H9 (cell line): ENCODE data around the gene MASTL. TPM values are rescaled to one million over a fixed set of nuclear protein-coding genes. Genes with fewer than 3 reads are reported as not detected.

Source experiments
- DNase-seq: peaks from one replicate; pipeline ENCODE4 v3.0.0-alpha.2; 2017
- H2AFZ ChIP-seq: one replicate; pipeline ENCODE4 v1.6.1; 2013; ENCODE audit warnings: mild to moderate bottlenecking, low read length, control low read depth, moderate library complexity
- H2AK5ac ChIP-seq: 2 replicates; pipeline ENCODE4 v1.6.1; 2013; ENCODE audit warnings: low read length, control low read depth, mixed read lengths; ENCODE audit not compliant: insufficient read length
- H2BK120ac ChIP-seq: one replicate; pipeline ENCODE4 v1.6.1; 2013; ENCODE audit warnings: low read depth, mild to moderate bottlenecking, low read length, control low read depth, inconsistent platforms; ENCODE audit not compliant: poor library complexity, severe bottlenecking
- H2BK12ac ChIP-seq: 2 replicates; pipeline ENCODE4 v1.6.1; 2013; ENCODE audit warnings: low read length, control low read depth, mixed read lengths, low read depth; ENCODE audit not compliant: insufficient read length
- H2BK15ac ChIP-seq: 2 replicates; pipeline ENCODE4 v1.6.1; 2013; ENCODE audit warnings: low read depth, low read length, control low read depth
- H2BK20ac ChIP-seq: one replicate; pipeline ENCODE4 v1.6.1; 2013; ENCODE audit warnings: low read depth, mild to moderate bottlenecking, low read length, control low read depth, inconsistent platforms; ENCODE audit not compliant: poor library complexity, severe bottlenecking
- H2BK5ac ChIP-seq: 2 replicates; pipeline ENCODE4 v1.6.1; 2013; ENCODE audit warnings: low read length, control low read depth, mixed read lengths; ENCODE audit not compliant: insufficient read length
- H3K14ac ChIP-seq: 2 replicates; pipeline ENCODE4 v1.6.1; 2013; ENCODE audit warnings: low read length, control low read depth; ENCODE audit not compliant: insufficient read depth
- H3K18ac ChIP-seq: 2 replicates; pipeline ENCODE4 v1.6.1; 2013; ENCODE audit warnings: low read depth, mild to moderate bottlenecking, mixed read lengths, low read length, control low read depth; ENCODE audit not compliant: insufficient read length
- H3K23ac ChIP-seq: 2 replicates; pipeline ENCODE4 v1.6.1; 2013; ENCODE audit warnings: low read length, control low read depth, mixed read lengths, low read depth; ENCODE audit not compliant: insufficient read length
- H3K23me2 ChIP-seq: 2 replicates; pipeline ENCODE4 v1.6.1; 2013; ENCODE audit warnings: low read depth, mild to moderate bottlenecking, mixed read lengths, low read length, control low read depth; ENCODE audit not compliant: insufficient read length, poor library complexity, severe bottlenecking
- H3K27ac ChIP-seq: 2 replicates; pipeline ENCODE4 v1.5.1; 2013; ENCODE audit warnings: low read length, control low read depth, mixed read lengths, low read depth; ENCODE audit not compliant: insufficient read length
- H3K27me3 ChIP-seq: 2 replicates; pipeline ENCODE4 v1.6.1; 2013; ENCODE audit warnings: low read length, control low read depth, inconsistent platforms; ENCODE audit not compliant: insufficient read depth
- H3K4ac ChIP-seq: 2 replicates; pipeline ENCODE4 v1.6.1; 2013; ENCODE audit warnings: low read depth, mild to moderate bottlenecking, control low read depth, inconsistent platforms, low read length, moderate library complexity
- H3K4me1 ChIP-seq: 2 replicates; pipeline ENCODE4 v1.6.1; 2013; ENCODE audit warnings: low read length, control low read depth, inconsistent platforms; ENCODE audit not compliant: insufficient read depth
- H3K4me2 ChIP-seq: 2 replicates; pipeline ENCODE4 v1.6.1; 2013; ENCODE audit warnings: low read length, control low read depth, mixed read lengths; ENCODE audit not compliant: insufficient read length, insufficient read depth
- H3K56ac ChIP-seq: 2 replicates; pipeline ENCODE4 v1.6.1; 2013; ENCODE audit warnings: low read depth, mild to moderate bottlenecking, mixed read lengths, low read length, control low read depth; ENCODE audit not compliant: insufficient read length
- H3K79me1 ChIP-seq: 2 replicates; pipeline ENCODE4 v1.6.1; 2013; ENCODE audit warnings: low read depth, mild to moderate bottlenecking, moderate library complexity, low read length, control low read depth, inconsistent platforms; ENCODE audit not compliant: insufficient read depth, poor library complexity, severe bottlenecking
- H3K79me2 ChIP-seq: 2 replicates; pipeline ENCODE4 v1.6.1; 2013; ENCODE audit warnings: low read length, control low read depth, inconsistent platforms; ENCODE audit not compliant: insufficient read depth
- H3K9ac ChIP-seq: 2 replicates; pipeline ENCODE4 v1.6.1; 2013; ENCODE audit warnings: low read length, control low read depth, mixed read lengths; ENCODE audit not compliant: insufficient read length; ENCODE audit errors: extremely low read depth
- H3K9me3 ChIP-seq: one replicate; pipeline ENCODE4 v1.6.1; 2013; ENCODE audit warnings: low read depth, low read length, inconsistent platforms; ENCODE audit not compliant: control insufficient read depth
- H3T11ph ChIP-seq: one replicate; pipeline ENCODE4 v1.6.1; 2013; ENCODE audit warnings: mild to moderate bottlenecking, low read length, control low read depth, inconsistent platforms
- H4K20me1 ChIP-seq: one replicate; pipeline ENCODE4 v1.6.1; 2013; ENCODE audit not compliant: control insufficient read depth, insufficient read length, insufficient read depth
- H4K5ac ChIP-seq: 2 replicates; pipeline ENCODE4 v1.6.1; 2013; ENCODE audit warnings: low read depth, mild to moderate bottlenecking, mixed read lengths, low read length, control low read depth; ENCODE audit not compliant: insufficient read length
- H4K8ac ChIP-seq: replicated peaks from 2 replicates; pipeline ENCODE4 v1.6.1; 2013; ENCODE audit warnings: low read length, control low read depth, mixed read lengths, low read depth; ENCODE audit not compliant: insufficient read length
- H4K91ac ChIP-seq: 2 replicates; pipeline ENCODE4 v1.6.1; 2013; ENCODE audit warnings: low read depth, mild to moderate bottlenecking, moderate library complexity, mixed read lengths, low read length, control low read depth; ENCODE audit not compliant: insufficient read length
- H3K27ac Mint-ChIP-seq, 3 experiments: 2 replicates in 2 of 3; 3 replicates in 1 of 3; pipeline ENCODE4 v1.8.0; 2020 to 2021; ENCODE audit warnings: mixed read lengths in 3 of 3, mild to moderate bottlenecking in 1 of 3, moderate library complexity in 1 of 3
- H3K27me3 Mint-ChIP-seq: 2 replicates; pipeline ENCODE4 v1.8.0; 2021; ENCODE audit warnings: low read depth, mild to moderate bottlenecking, moderate library complexity, mixed read lengths
- H3K36me3 Mint-ChIP-seq, 3 experiments: 2 replicates in 2 of 3; 3 replicates in 1 of 3; pipeline ENCODE4 v1.8.0; 2020 to 2021; ENCODE audit warnings: low read depth in 3 of 3, mixed read lengths in 3 of 3; ENCODE audit not compliant: insufficient read depth in 1 of 3
- H3K4me1 Mint-ChIP-seq, 2 experiments: 2 replicates each; pipeline ENCODE4 v1.8.0; 2020; ENCODE audit warnings: mixed read lengths in 2 of 2
- H3K4me3 Mint-ChIP-seq, 2 experiments: 2 replicates in 1 of 2; 3 replicates in 1 of 2; pipeline ENCODE4 v1.8.0; 2020 to 2021; ENCODE audit warnings: mild to moderate bottlenecking in 2 of 2, mixed read lengths in 2 of 2, moderate library complexity in 1 of 2
- H3K9me3 Mint-ChIP-seq, 2 experiments: 2 replicates in 1 of 2; 3 replicates in 1 of 2; pipeline ENCODE4 v1.8.0; 2020; ENCODE audit warnings: mild to moderate bottlenecking in 2 of 2, mixed read lengths in 2 of 2, moderate library complexity in 1 of 2
- CTCF ChIP-seq: fragments of 200-600 bp; sonication (generic); conservative IDR thresholded peaks from 3 replicates; pipeline ENCODE4 v1.8.0; 2021; ENCODE audit warnings: antibody characterized with exemption, mild to moderate bottlenecking
- total RNA-seq: library from RNA; stranded (reverse); gene quantifications from 2 replicates; pipeline ENCODE4 v1.2.1, GENCODE V29; 2021

MASTL gene
- total RNA-seq, 1 experiment from 2014 or later, result 35.0 TPM

- TF ChIP-seq CTCF, result no peak
- Mint-ChIP-seq H3K9me3 (peaks cover 0 to 8% of the 10 kb centered on the region in 2 experiments; a peak in 3 of 5 replicates), H3K27ac (no peak overlapping the region; a peak in 2 of 7 replicates), H3K36me3 (peaks cover 26 to 41% (median 39%) of the 10 kb centered on the region in 3 experiments; a peak in 6 of 7 replicates), H3K27me3 (no peaks in the 10 kb centered on the region), H3K4me1 (peaks cover 20 to 27% of the 10 kb centered on the region in 2 experiments), H3K4me3 (peak overlapping the region; percentile 96 to 100)
- H3K56ac ChIP-seq, result no peak overlapping the region
- no peaks in the 10 kb centered on the region for H3K4me1 ChIP-seq
- no peak overlapping the region for H4K5ac ChIP-seq
- H2AK5ac ChIP-seq, result no peak overlapping the region
- H3K27me3 ChIP-seq, result no peaks in the 10 kb centered on the region
- no peaks in the 10 kb centered on the region for H3K79me1 ChIP-seq
- H3K23me2 ChIP-seq, result peaks cover 3% of the 10 kb centered on the region
- H3K27ac ChIP-seq, result no peak overlapping the region
- H2AFZ ChIP-seq, result no peak overlapping the region
- H3K18ac ChIP-seq, result no peak overlapping the region
- no peak overlapping the region for H2BK15ac ChIP-seq
- H3K4me2 ChIP-seq, result peak overlapping the region; percentile 71
- H2BK5ac ChIP-seq, result no peak overlapping the region
- DNase-seq, result no peak
- no peak overlapping the region for H3K23ac ChIP-seq
- H3K4ac ChIP-seq, result no peak overlapping the region
- H4K8ac ChIP-seq, result no peak overlapping the region
- H3K79me2 ChIP-seq, result peaks cover 48% of the 10 kb centered on the region; the same call in 1 of the 2 replicates
- H3T11ph ChIP-seq, result no peak overlapping the region
- H2BK20ac ChIP-seq, result no peak overlapping the region
- H2BK120ac ChIP-seq, result no peak overlapping the region
- peak overlapping the region; percentile 71 for H3K9ac ChIP-seq
- no peak overlapping the region for H2BK12ac ChIP-seq
- no peak overlapping the region for H3K14ac ChIP-seq
- H3K9me3 ChIP-seq, result no peaks in the 10 kb centered on the region
- no peak overlapping the region for H4K91ac ChIP-seq
- H4K20me1 ChIP-seq, result no peaks in the 10 kb centered on the region
These were observed 2.5 kb upstream of the MASTL start for GRCh38 chr10:27152687-27153086.
